Activated naive CD8-positive, alpha-beta T cell treated with anti-CD3 and anti-CD28 coated beads, Interleukin-2, amount 50 U/mL, for 24 hours (primary cell): Measurements from ENCODE around the gene CFP.
"Not testable (repeated sequence)": the region's sequence is repeated elsewhere in the genome, so short reads cannot be mapped to it uniquely, and the experiment has no call there.

Experiments
- ATAC-seq: fragments of 150-1000 bp; cut with Tn5 transposase; one replicate; pipeline ENCODE4 v1.10.0; 2021
- DNase-seq: peaks from one replicate; pipeline ENCODE4 v3.0.0; 2021
- H3K27ac Mint-ChIP-seq: one replicate; pipeline ENCODE4 v1.8.0; 2021; ENCODE audit warnings: mild to moderate bottlenecking, mixed read lengths
- H3K27me3 Mint-ChIP-seq: one replicate; pipeline ENCODE4 v1.8.0; 2021; ENCODE audit warnings: mixed read lengths
- H3K36me3 Mint-ChIP-seq: one replicate; pipeline ENCODE4 v1.8.0; 2021; ENCODE audit warnings: low read depth, mixed read lengths
- H3K4me1 Mint-ChIP-seq: one replicate; pipeline ENCODE4 v1.8.0; 2021; ENCODE audit warnings: mixed read lengths
- H3K4me3 Mint-ChIP-seq: one replicate; pipeline ENCODE4 v1.8.0; 2021; ENCODE audit warnings: mild to moderate bottlenecking, moderate library complexity, mixed read lengths
- H3K9me3 Mint-ChIP-seq: one replicate; pipeline ENCODE4 v1.8.0; 2021; ENCODE audit warnings: mixed read lengths

Gene CFP

DNA sequence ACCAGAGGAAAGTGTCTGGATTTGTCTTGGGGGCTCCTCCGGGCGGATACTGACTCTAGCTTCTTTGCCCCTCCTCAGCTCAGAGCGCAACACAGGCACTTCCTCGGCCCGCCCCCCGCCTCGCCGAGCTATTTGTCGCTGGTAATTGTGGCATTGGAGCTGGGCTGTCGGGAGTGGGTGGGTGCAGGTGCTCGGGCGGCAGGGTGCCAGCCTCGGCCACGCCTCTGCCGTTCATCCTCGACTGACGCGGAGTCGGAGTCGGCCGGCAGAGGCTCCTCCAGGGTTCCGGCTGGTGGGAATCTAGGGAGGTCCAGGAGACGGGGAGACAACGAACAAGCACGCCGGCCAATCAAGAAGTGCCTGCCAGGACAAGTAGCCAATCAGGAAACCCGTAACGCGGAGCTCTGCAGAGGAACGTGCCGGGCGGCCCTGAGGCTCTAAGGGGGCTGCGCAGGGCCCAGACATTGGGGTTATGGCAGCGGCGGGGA lies 6.1 kb downstream of the CFP start:
- H3K4me3 Mint-ChIP-seq, result peak overlapping the region; percentile 69
- peaks cover 21% of the 10 kb centered on the region for H3K4me1 Mint-ChIP-seq
- H3K27me3 Mint-ChIP-seq, result no peaks in the 10 kb centered on the region
- H3K27ac Mint-ChIP-seq, result no peak overlapping the region
- no peaks in the 10 kb centered on the region for H3K36me3 Mint-ChIP-seq
- DNase-seq, result peak; percentile 34
- ATAC-seq, result peak; percentile 61
- H3K9me3 Mint-ChIP-seq, result no peaks in the 10 kb centered on the region

DNA sequence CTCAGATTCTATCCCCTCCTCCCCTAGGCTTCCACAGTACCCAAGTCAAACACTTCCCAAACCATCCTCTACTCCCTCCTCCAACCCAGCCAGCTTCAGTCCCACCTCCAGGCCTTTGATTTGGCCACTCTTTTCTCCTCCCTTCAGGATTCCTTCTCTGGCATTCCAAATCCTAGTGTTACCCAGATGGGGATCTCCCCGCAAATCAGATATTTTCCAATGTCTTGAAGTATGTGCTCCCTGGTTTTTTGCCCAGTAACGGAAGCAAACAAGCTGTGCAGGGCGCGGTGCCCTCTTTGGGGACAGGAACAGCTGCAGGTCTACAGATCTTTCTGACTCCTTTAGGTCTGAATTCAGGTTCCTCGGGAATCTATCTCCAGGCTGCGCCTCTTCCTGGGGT lies 7.9 kb downstream of the CFP start:
- Mint-ChIP-seq H3K9me3 (no peaks in the 10 kb centered on the region), H3K4me3 (no peak overlapping the region), H3K4me1 (peaks cover 19% of the 10 kb centered on the region), H3K27me3 (peaks cover 3% of the 10 kb centered on the region), H3K27ac (no peak overlapping the region), H3K36me3 (no peaks in the 10 kb centered on the region)
- DNase-seq, result no peak
- ATAC-seq, result no peak

DNA sequence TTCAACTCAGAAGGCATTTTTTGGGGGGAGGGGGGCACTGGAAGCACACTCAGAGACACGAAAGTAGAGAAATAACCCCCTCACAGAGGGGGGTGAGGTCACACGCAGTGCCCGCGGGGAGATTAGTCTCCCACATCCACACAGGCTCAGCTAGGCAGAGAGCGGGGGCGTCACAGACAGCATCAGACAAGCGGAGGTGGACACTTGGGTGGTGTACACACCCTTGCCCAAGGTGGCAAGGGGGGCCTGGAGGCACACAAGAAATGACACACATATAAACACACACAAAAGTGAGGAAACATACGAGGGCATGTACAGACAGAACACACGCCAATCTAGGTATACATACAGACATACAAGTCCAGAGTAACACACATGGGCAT lies 9.4 kb downstream of the CFP start:
- Mint-ChIP-seq H3K27me3 (peaks cover 6% of the 10 kb centered on the region), H3K4me3 (no peak overlapping the region)

DNA sequence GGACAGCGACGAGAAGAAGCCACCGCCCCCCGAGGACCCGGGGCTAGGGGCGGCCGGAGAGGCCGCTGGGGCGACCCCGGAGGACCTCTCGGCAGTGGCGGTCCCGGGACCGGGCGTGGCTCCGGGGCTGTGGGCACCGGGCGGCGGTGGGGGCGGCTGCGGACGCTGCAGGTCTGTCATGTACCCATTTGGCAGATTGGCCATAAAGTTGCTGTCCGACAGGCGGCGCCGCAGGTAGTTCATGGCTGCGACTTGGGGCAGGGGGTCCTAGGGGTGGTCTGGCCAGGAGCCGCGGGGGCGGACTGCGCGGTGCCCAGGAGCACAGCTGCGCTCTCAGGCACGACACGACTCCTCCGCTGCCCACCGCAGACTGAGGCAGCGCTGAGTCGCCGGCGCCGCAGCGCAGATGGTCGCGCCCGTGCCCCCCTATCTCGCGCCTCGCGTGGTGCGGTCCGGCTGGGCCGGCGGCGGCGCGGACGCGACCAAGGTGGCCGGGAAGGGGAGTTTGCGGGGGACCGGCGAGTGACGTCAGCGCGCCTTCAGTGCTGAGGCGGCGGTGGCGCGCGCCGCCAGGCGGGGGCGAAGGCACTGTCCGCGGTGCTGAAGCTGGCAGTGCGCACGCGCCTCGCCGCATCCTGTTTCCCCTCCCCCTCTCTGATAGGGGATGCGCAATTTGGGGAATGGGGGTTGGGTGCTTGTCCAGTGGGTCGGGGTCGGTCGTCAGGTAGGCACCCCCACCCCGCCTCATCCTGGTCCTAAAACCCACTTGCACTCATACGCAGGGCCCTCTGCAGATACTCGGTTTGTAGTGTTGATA lies 10.0 kb downstream of the CFP start, which contains the start of gene SYN1:
Gene SYN1, minus strand, starts transcription at position 372 of the 817 bp plus-strand sequence. Its CDS starts 129 bp downstream, at position 243.
- no peaks in the 10 kb centered on the region for H3K36me3 Mint-ChIP-seq
- peaks cover 19% of the 10 kb centered on the region for H3K4me1 Mint-ChIP-seq
- H3K9me3 Mint-ChIP-seq, result no peaks in the 10 kb centered on the region
- ATAC-seq (peak; percentile 75), DNase-seq (peak; percentile 82)
- H3K27me3 Mint-ChIP-seq, result peaks cover 6% of the 10 kb centered on the region
- H3K27ac Mint-ChIP-seq, result no peak within 1 kb of the TSS
- peak within 1 kb of the TSS; percentile 54 for H3K4me3 Mint-ChIP-seq

More for the DNA sequence above, 9.4 kb downstream of the CFP start:
- Mint-ChIP-seq H3K36me3 (no peaks in the 10 kb centered on the region), H3K27ac (no peak overlapping the region), H3K4me1 (peaks cover 19% of the 10 kb centered on the region), H3K9me3 (no peaks in the 10 kb centered on the region)
- DNase-seq (no peak), ATAC-seq (no peak)

DNA sequence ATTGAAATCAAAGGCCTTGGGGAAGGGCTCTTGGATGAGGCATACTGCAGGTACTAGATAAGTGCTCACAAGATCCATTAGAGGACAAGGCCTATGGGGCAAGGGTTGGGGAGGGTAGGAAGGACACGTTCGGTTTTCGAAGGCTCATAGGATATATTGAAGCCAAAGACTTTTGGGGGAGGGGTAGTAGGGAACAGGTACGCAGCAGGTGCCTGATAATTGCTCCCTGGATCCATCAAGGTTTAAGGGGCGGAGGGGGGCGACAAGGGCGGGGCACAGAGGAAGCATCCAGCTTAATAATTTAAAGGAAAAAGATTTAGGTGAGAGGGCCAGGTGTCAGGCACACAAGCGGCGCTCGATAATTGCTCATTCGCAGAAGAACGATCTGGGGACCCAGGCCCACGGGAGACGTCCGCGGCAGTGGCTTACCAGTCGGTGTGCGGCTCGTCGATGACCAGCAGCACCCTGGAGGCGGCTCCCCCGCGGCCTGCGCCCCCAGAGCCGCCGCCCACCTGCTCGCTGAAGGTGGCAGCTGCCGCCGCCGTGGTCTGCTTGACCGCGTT lies 10.7 kb downstream of the CFP start:
- no peak for ATAC-seq
- Mint-ChIP-seq H3K27ac (no peak overlapping the region), H3K4me3 (peak overlapping the region; percentile 54), H3K4me1 (peaks cover 17% of the 10 kb centered on the region), H3K36me3 (no peaks in the 10 kb centered on the region), H3K9me3 (no peaks in the 10 kb centered on the region), H3K27me3 (peaks cover 6% of the 10 kb centered on the region)
- DNase-seq, result no peak

DNA sequence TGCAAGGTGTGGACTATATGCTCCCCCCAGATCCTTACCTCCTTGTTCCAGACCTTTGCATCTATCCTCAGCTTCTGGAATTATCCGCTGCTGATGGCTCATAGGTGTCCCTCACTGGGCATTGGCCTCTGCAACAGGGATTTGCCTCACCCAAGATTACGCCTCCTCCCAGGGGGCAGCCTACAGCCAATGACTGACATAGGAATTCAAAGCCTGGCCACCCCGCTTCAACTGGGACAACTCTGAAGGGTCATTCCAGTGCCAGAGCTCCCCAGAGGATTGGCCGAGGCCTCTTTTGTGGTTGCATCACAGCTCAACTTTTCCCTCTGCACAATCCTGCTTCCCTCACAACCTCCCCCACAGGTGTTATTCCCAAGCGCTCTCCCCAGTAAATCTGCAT lies 15.1 kb downstream of the CFP start:
- Mint-ChIP-seq H3K27me3 (peaks cover 6% of the 10 kb centered on the region), H3K9me3 (no peaks in the 10 kb centered on the region), H3K4me3 (no peak overlapping the region), H3K36me3 (no peaks in the 10 kb centered on the region), H3K4me1 (peaks cover 3% of the 10 kb centered on the region), H3K27ac (no peak overlapping the region)
- no peak for ATAC-seq
- DNase-seq, result no peak

DNA sequence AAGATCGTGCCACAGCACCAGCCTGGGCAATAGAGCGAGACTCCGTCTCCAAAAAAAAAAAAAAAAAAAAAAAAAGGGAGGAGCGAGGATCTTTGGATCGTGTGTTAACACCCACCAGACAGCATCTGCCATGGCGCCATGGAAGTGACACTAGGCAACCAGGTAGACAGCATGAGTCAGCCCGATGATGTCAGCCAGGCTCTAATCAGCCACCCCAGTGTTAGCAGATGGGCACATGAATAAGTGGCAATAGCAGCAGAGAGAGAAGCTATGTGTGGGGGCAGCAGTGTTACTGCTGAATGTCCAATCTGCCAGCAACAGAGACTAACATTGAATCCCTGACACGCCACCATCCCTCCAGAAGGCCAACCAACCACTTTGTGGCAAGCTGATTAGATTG lies 16.6 kb downstream of the CFP start:
- no peak for DNase-seq
- ATAC-seq, result no peak
- H3K27ac Mint-ChIP-seq, result no peak overlapping the region
- H3K4me3 Mint-ChIP-seq, result no peak overlapping the region
- H3K4me1 Mint-ChIP-seq, result peaks cover 3% of the 10 kb centered on the region
- peaks cover 2% of the 10 kb centered on the region for H3K27me3 Mint-ChIP-seq
- H3K36me3 Mint-ChIP-seq, result no peaks in the 10 kb centered on the region
- H3K9me3 Mint-ChIP-seq, result no peaks in the 10 kb centered on the region

DNA sequence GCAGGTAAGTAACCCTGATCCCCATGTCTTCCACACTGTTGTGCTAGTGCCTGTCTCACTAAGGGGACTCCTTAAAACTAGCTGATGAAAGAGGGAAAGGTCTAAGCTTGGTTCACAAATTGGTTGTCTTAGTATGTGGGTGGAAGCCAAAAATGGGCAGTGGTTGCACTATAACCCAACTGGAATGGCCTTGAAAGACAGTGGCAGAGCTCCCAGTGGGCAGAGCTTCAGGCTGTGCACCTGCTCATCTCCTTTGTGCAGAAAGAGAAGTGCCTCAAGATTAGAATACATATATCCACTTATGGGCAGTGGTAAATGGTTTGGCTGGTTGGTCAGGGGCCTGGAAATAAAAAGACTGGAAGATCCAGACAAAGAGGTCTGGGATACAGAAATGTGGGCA lies 17.3 kb downstream of the CFP start:
- H3K4me3 Mint-ChIP-seq, result no peak overlapping the region
- no peak for ATAC-seq
- H3K27me3 Mint-ChIP-seq, result peaks cover 2% of the 10 kb centered on the region
- H3K36me3 Mint-ChIP-seq, result no peaks in the 10 kb centered on the region
- peaks cover 4% of the 10 kb centered on the region for H3K4me1 Mint-ChIP-seq
- no peak overlapping the region for H3K27ac Mint-ChIP-seq
- no peaks in the 10 kb centered on the region for H3K9me3 Mint-ChIP-seq
- no peak for DNase-seq

DNA sequence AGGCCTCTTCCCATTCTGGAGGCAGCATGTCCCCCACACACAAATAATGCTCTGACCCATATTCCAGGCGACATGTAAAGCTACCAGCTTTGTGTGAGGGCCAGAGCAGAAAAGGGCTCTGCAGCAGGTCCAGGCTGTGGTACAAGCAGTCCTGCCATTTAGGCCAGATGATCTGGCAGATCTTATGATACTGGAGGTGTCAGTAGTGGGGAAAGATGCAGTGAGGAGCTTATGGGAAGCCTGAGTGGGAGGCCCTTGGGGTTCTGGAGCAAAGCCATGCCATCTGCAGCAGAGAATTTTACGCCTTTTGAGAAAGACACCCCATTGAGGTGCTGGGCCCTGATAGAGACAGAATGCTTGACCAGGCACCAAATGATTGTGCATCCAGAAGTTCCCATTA lies 17.8 kb downstream of the CFP start:
- Mint-ChIP-seq H3K27ac (no peak overlapping the region), H3K9me3 (no peaks in the 10 kb centered on the region), H3K4me3 (no peak overlapping the region), H3K27me3 (peaks cover 2% of the 10 kb centered on the region), H3K4me1 (peaks cover 4% of the 10 kb centered on the region), H3K36me3 (no peaks in the 10 kb centered on the region)
- DNase-seq (no peak), ATAC-seq (no peak)

DNA sequence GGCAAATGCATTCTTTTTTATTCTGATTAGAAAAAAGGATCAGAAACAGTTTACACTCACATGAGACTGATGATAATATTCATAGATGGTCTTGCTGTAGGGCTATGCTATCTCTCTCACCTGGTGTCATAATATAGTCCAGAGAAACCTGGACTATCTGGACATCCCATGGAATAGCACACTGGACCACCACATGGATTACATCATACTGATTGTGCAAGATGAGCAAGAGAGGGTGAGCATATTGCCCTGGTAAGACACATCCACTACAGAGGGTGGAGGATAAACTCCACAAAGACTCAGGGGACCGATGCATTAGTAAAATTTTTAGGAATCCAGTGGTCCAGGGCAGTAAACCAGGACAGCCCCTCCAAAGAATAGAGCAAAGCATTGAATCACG lies 18.2 kb downstream of the CFP start:
- no peak for ATAC-seq
- DNase-seq, result no peak
- Mint-ChIP-seq H3K4me1 (peaks cover 4% of the 10 kb centered on the region), H3K27ac (no peak overlapping the region), H3K4me3 (no peak overlapping the region), H3K9me3 (no peaks in the 10 kb centered on the region), H3K36me3 (no peaks in the 10 kb centered on the region), H3K27me3 (no peaks in the 10 kb centered on the region)

DNA sequence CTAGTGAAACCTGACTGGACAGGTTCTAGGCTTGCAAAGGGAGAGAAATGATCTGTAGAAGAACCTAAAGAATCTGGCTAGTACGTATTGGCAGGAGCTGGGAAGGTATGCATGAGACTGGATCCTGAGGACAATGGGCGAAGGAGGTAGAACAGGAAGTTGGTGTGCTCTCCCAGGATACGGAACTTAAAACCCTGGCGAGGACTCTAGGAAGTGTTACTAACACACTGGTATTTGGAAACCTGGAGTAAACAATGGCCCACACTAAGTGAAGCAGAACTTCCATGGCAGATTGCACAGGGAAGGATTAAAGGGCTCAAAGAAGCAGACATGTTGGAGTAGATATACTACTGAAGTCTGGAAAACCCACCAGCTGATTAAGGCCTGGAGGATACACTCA lies 19.2 kb downstream of the CFP start:
- no peak for DNase-seq
- ATAC-seq, result no peak
- H3K9me3 Mint-ChIP-seq, result no peaks in the 10 kb centered on the region
- H3K27me3 Mint-ChIP-seq, result no peaks in the 10 kb centered on the region
- H3K36me3 Mint-ChIP-seq, result no peaks in the 10 kb centered on the region
- H3K4me3 Mint-ChIP-seq, result no peak overlapping the region
- H3K27ac Mint-ChIP-seq, result no peak overlapping the region
- peaks cover 4% of the 10 kb centered on the region for H3K4me1 Mint-ChIP-seq

DNA sequence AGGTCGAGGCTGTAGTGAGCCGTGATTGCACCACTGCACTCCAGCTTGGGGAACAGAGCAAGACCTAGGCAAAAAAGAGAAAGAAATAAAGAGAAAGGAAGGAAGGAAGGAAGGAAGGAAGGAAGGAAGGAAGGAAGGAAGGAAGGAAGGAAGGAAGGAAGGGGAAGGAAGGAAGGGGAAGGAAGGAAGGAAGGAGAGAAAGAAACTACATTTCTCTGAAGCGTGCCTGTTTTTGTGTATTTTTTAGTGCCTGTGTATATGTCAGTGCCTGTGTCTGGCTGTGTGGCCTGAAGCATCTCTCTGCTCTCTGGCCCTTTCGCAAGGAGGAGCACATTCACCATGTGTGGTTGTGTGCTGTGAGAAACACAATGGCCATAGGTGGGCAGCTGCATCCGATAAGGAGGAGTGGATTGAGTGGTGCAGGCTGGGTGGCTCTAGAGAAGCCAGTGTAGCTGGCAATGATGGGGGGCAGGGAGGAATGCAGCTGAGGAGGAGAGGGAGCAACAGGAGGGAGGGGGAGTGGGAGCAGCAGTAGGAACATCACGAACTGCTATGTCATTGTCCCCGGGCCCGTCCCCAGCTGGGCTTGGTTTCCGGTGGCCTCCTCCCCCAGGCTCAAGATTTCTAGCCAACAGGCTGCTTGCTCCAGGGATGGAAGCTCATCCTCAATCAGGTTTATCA lies 21.5 kb downstream of the CFP start:
- ATAC-seq (no peak), DNase-seq (no peak)
- H3K36me3 Mint-ChIP-seq, result no peaks in the 10 kb centered on the region
- H3K4me3 Mint-ChIP-seq, result no peak overlapping the region
- H3K27me3 Mint-ChIP-seq, result no peaks in the 10 kb centered on the region
- H3K9me3 Mint-ChIP-seq, result no peaks in the 10 kb centered on the region
- H3K27ac Mint-ChIP-seq, result no peak overlapping the region
- peaks cover 4% of the 10 kb centered on the region for H3K4me1 Mint-ChIP-seq

DNA sequence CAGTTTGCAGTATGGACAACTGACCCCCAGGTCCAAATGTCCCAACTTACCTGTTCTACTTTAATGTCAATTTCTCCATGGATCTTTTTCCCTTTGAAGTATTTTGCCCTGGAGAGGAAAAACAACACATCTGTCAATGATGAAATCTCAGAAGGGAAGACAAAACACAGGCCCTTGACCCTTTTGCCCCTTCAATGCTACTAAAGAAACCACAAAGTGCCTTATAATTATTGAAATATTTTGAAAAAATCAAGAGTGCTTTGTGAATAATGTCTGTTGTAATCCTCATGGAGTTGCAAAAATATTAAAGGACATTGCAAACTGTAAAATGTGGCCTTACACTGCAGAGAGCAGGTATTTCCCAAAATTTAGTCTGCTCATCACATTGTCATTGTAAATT lies 22.6 kb downstream of the CFP start:
- no peak for DNase-seq
- no peak overlapping the region for H3K4me3 Mint-ChIP-seq

DNA sequence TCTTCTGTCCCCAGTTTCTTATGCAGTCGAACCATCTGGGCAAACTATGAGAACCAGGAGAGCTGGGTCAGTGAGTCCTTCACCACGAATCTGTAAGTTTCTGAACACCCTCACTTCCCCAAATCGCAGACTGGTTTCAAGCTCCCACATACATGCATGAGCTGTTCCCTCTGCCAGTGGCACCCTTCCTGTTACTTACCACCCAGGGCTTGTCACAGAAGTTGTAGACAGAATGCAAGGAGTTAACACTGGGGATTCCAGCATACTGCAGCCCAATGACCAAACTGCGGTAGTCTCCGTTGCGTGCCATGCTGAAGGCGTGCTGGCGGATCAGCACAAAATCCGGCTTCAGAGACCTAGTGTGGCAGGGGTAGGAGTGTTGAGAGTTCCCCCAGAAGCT lies 24.7 kb downstream of the CFP start:
- Mint-ChIP-seq H3K27me3 (no peaks in the 10 kb centered on the region), H3K4me1 (peaks cover 4% of the 10 kb centered on the region), H3K27ac (no peak overlapping the region), H3K36me3 (no peaks in the 10 kb centered on the region), H3K4me3 (no peak overlapping the region), H3K9me3 (peaks cover 5% of the 10 kb centered on the region)
- DNase-seq (no peak), ATAC-seq (no peak)

More for the DNA sequence above, 22.6 kb downstream of the CFP start:
- H3K4me1 Mint-ChIP-seq, result peaks cover 4% of the 10 kb centered on the region
- no peaks in the 10 kb centered on the region for H3K36me3 Mint-ChIP-seq
- ATAC-seq, result no peak
- H3K27me3 Mint-ChIP-seq, result no peaks in the 10 kb centered on the region
- H3K9me3 Mint-ChIP-seq, result no peaks in the 10 kb centered on the region
- no peak overlapping the region for H3K27ac Mint-ChIP-seq

DNA sequence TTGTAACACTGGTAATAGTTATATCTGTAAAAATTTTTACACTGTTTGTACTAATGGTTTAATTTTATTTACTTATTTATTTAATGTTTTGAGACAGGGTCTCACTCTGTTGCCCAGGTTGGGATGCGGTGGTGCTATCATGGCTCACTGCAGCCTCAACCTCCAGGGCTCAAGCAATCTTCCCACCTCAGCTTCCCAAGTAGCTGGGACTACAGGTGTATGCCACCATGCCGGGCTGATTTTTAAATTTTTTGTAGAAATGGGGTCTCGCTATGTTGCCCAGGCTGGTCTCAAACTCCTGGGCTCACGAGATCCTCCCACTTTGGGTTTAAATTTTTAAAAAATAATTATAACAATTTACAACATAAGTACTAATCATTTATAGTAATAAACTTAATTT lies 26.6 kb downstream of the CFP start:
- not testable (repeated sequence) for H3K27ac Mint-ChIP-seq, DNase-seq, H3K4me1 Mint-ChIP-seq, ATAC-seq, H3K9me3 Mint-ChIP-seq, H3K4me3 Mint-ChIP-seq, H3K36me3 Mint-ChIP-seq, H3K27me3 Mint-ChIP-seq
